Naive thymus-derived CD8-positive, alpha-beta T cell (primary cell): ENCODE results near the gene MTHFD1. TPM values are rescaled to one million over a fixed set of nuclear protein-coding genes. Genes with fewer than 3 reads are reported as not detected.

Source experiments
- ATAC-seq, 2 donors: fragments of 150-1000 bp; cut with Tn5 transposase in 1 of 2; sonication (Bioruptor Pico), chemical (Tn5 transposase) in 1 of 2; 1 replicate in 1 of 2; 2 replicates in 1 of 2; pipeline ENCODE4 v1.10.0; 2021; ENCODE audit warnings: mild to moderate bottlenecking in 2 of 2, moderate library complexity in 2 of 2
- POLR2A ChIA-PET: fragments of 350-600 bp; sonication (Branson Sonifier 250); formaldehyde crosslinking; loops from one replicate; lab custom pipeline; 2021; ENCODE audit warnings: antibody characterized with exemption; lab: Charles Lee
- DNase-seq, 10 donors: peaks; one replicate each; pipeline versions ENCODE4 v3.0.0 to v3.0.0-alpha.2; 2020 to 2022
- H3K27ac Mint-ChIP-seq, 10 donors: one replicate each; pipeline ENCODE4 v1.8.0; 2020 to 2022; ENCODE audit warnings: mild to moderate bottlenecking in 10 of 10, mixed read lengths in 10 of 10, moderate library complexity in 4 of 10, inconsistent platforms in 1 of 10
- H3K27me3 Mint-ChIP-seq, 5 donors: one replicate each; pipeline ENCODE4 v1.8.0; 2021 to 2022; ENCODE audit warnings: mixed read lengths in 5 of 5
- H3K36me3 Mint-ChIP-seq, 3 donors: one replicate each; pipeline ENCODE4 v1.8.0; 2020 to 2022; ENCODE audit warnings: mixed read lengths in 3 of 3, mild to moderate bottlenecking in 2 of 3, inconsistent platforms in 1 of 3
- H3K4me1 Mint-ChIP-seq, 4 donors: one replicate each; pipeline ENCODE4 v1.8.0; 2021 to 2022; ENCODE audit warnings: mixed read lengths in 4 of 4
- H3K4me3 Mint-ChIP-seq, 10 donors: one replicate each; pipeline ENCODE4 v1.8.0; 2020 to 2022; ENCODE audit warnings: mild to moderate bottlenecking in 10 of 10, mixed read lengths in 10 of 10, moderate library complexity in 6 of 10, inconsistent platforms in 1 of 10
- H3K9me3 Mint-ChIP-seq, 9 donors: one replicate each; pipeline ENCODE4 v1.8.0; 2020 to 2022; ENCODE audit warnings: mixed read lengths in 9 of 9, mild to moderate bottlenecking in 3 of 9, inconsistent platforms in 1 of 9, moderate library complexity in 1 of 9
- polyA plus RNA-seq, 3 donors: library from polyadenylated mRNA; unstranded; fragments of 300-500 nt; fragmentation: Illumina TruSeq; gene quantifications; one replicate each; pipeline ENCODE4 v1.2.3, GENCODE V29; 2021
- total RNA-seq, 8 experiments: library from RNA in 2 of 8; stranded (reverse) in 2 of 8; gene quantifications; one replicate each; pipeline ENCODE4 v1.2.3 and lab custom pipeline; 2021 to 2026

Gene MTHFD1
- total and polyA plus RNA-seq, 5 experiments from 2014 or later = 32.6 to 44.2 (median 38.6) TPM

- peak in 1 of 10 donors; percentile 21 for DNase-seq
- H3K36me3 Mint-ChIP-seq = peaks cover 1 to 19% (median 11%) of the 10 kb centered on the region in 3 donors
- no peak for ATAC-seq
- H3K4me1 Mint-ChIP-seq = peaks cover 25 to 75% (median 65%) of the 10 kb centered on the region in 4 donors
- H3K27ac Mint-ChIP-seq = peak overlapping the region; percentile 97 to 100 (median 98)
- H3K27me3 Mint-ChIP-seq = peaks cover 0 to 4% (median 0%) of the 10 kb centered on the region in 5 donors
- POLR2A ChIA-PET = interaction anchor here (0.8 to 5.4 kb wide), 17 partner anchors 8 to 784 kb away, joined by 3 to 69 read pairs (median 4); partner anchors contain the start of genes HSPA2 and MTHFD1
- H3K4me3 Mint-ChIP-seq = peak overlapping the region; percentile 93 to 100 (median 98)
- peaks cover 0 to 3% (median 0%) of the 10 kb centered on the region in 9 donors for H3K9me3 Mint-ChIP-seq
Observed at GRCh38 chr14:64502887-64503433, 114.8 kb downstream of the MTHFD1 start.

- H3K4me3 Mint-ChIP-seq = peak within 1 kb of the TSS; percentile 93 to 100 (median 98)
- peaks cover 0 to 4% (median 0%) of the 10 kb centered on the region in 5 donors for H3K27me3 Mint-ChIP-seq
- peaks cover 0 to 15% (median 9%) of the 10 kb centered on the region in 3 donors for H3K36me3 Mint-ChIP-seq
- peaks cover 29 to 79% (median 70%) of the 10 kb centered on the region in 4 donors for H3K4me1 Mint-ChIP-seq
- peak within 1 kb of the TSS; percentile 97 to 100 (median 100) for H3K27ac Mint-ChIP-seq
- ATAC-seq (peak; percentile 66 to 73), DNase-seq (peak; percentile 93 to 99 (median 98))
- peaks cover 0 to 3% (median 0%) of the 10 kb centered on the region in 9 donors for H3K9me3 Mint-ChIP-seq
- POLR2A ChIA-PET = interaction anchor here (0.6 to 5.4 kb wide), 28 partner anchors 7 to 908 kb away, joined by 3 to 69 read pairs (median 4); partner anchors contain the start of genes FUT8, HSPA2, MTHFD1 and SGPP1
Observed at GRCh38 chr14:64503434-64504309, 115.5 kb downstream of the MTHFD1 start, which contains the start of gene ZBTB25. ZBTB25 (minus strand) TSS chr14:64503838; CDS start chr14:64490533, 13,305 bp downstream.

GRCh38 chr14:64504310-64504896 is 116.2 kb downstream of the MTHFD1 start, which contains the start of gene ZBTB1:
ZBTB1 (plus strand) TSS chr14:64504770; CDS start chr14:64521505, 16,735 bp downstream.
- Mint-ChIP-seq H3K27ac (peak within 1 kb of the TSS; percentile 97 to 100 (median 100)), H3K27me3 (peaks cover 0 to 4% (median 0%) of the 10 kb centered on the region in 5 donors), H3K36me3 (peaks cover 0 to 11% (median 9%) of the 10 kb centered on the region in 3 donors), H3K4me1 (peaks cover 32 to 79% (median 72%) of the 10 kb centered on the region in 4 donors), H3K4me3 (peak within 1 kb of the TSS; percentile 93 to 100 (median 98)), H3K9me3 (peaks cover 0 to 3% (median 0%) of the 10 kb centered on the region in 9 donors)
- POLR2A ChIA-PET = interaction anchor here (0.6 to 5.4 kb wide), 23 partner anchors 9 to 908 kb away, joined by 3 to 69 read pairs (median 4); partner anchors contain the start of genes FUT8, HSPA2, MTHFD1 and SGPP1
- DNase-seq (peak; percentile 80 to 96 (median 88)), ATAC-seq (peak; percentile 48 to 54)

DNA sequence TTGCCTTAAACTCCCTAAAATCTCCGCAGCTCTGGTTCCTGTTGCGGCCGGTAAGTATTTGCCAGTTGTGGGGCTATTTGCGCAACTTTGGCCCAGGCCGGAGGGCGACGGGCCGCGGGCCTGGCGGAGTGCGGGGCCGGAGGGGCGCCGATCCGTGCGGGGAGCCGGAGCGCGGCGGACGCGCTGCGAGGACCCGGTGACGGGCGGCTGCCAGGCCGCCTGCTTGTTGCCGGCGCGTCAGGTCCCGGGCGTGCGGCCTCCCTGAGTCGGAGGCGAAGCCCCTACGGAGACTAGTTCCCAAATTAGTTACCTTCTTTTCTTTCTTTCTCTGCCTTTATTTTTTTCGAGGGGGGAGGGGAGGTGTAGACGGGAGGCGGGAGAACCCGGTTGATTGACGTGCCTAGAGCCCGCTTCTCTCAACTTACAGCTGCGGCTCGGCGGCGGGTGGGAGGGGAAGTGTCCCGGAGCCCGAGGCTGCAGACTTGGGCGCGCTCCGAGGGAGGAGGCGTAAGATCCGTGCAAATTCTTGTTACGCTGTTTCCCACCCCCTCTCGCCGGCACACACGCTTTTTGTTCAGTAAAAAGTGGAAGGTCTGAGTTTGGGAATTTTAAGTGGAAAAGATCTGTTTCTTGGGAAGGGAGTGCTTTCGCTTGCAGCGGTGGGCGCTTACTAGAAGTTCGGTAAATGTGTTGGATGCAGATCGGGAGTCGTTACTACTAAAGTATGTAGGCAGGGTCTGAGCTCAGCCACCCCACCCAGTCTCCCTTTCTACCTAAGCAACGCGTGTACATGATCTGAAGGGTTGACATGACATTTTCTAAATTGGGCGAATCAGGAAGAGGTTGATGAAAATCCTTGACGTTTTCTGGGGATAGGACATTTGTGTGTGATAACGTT is 117.0 kb downstream of the MTHFD1 start:
- Mint-ChIP-seq H3K4me1 (peaks cover 32 to 79% (median 70%) of the 10 kb centered on the region in 4 donors), H3K27me3 (peaks cover 0 to 4% (median 0%) of the 10 kb centered on the region in 5 donors), H3K27ac (peak overlapping the region; percentile 97 to 100 (median 100)), H3K4me3 (peak overlapping the region; percentile 90 to 100 (median 98)), H3K9me3 (peaks cover 0 to 3% (median 0%) of the 10 kb centered on the region in 9 donors), H3K36me3 (peaks cover 0 to 9% (median 5%) of the 10 kb centered on the region in 3 donors)
- POLR2A ChIA-PET = interaction anchor here (0.6 to 5.4 kb wide), 22 partner anchors 8 to 907 kb away, joined by 3 to 69 read pairs (median 4); partner anchors contain the start of genes FUT8, HSPA2, MTHFD1 and SGPP1
- peak; percentile 24 to 27 for ATAC-seq
- DNase-seq = peak; percentile 74 to 91 (median 82)

- Mint-ChIP-seq H3K27me3 (peaks cover 0 to 4% (median 0%) of the 10 kb centered on the region in 5 donors), H3K4me3 (peak overlapping the region; percentile 88 to 99 (median 94)), H3K9me3 (peaks cover 0 to 3% (median 0%) of the 10 kb centered on the region in 9 donors), H3K27ac (peak overlapping the region; percentile 63 to 100 (median 98)), H3K36me3 (peaks cover 0 to 9% (median 9%) of the 10 kb centered on the region in 3 donors), H3K4me1 (peaks cover 42 to 85% (median 73%) of the 10 kb centered on the region in 4 donors)
- DNase-seq = no peak
- no peak for ATAC-seq
- POLR2A ChIA-PET = no interaction called here
Observed at GRCh38 chr14:64506721-64507120, 118.6 kb downstream of the MTHFD1 start.

DNA sequence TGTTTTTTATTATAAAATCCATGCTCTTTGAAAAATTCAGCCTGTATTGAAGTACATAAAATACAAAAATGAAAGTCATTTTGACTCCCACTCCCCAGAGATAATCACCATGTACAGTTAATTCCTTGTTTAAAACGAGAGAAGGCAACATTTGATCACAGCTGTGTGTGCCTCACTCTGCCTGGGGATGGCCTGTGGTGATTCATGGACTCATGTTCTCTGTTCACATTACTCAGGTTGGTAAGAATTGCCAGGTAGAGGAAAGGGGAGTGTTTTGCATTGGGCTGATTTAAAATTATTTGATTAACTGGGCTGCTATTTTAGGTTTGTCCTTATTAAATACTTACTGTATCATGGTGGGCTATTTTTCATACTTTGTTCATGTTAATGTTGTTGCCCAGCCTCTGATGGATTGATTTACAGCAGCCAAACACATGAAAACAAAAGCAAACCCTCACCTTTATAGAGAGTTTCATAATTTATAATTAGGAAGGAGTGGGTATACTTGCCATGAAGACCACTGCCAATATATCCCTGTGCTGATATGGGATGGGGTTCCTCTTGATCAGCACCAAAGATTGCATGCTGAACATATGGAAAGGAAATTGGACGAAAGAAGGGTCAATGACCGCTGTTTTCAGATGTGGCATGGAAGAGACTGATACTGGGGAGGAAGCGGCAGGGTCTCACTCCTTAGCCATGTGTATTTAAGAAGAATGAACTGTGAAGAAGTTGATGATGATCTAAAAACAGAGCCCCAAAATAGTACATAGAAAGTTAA is 119.4 kb downstream of the MTHFD1 start:
- POLR2A ChIA-PET = no interaction called here
- Mint-ChIP-seq H3K36me3 (peaks cover 0 to 9% (median 5%) of the 10 kb centered on the region in 3 donors), H3K27ac (peak overlapping the region; percentile 7 to 100 (median 87)), H3K27me3 (peaks cover 0 to 4% (median 0%) of the 10 kb centered on the region in 5 donors), H3K4me3 (peak overlapping the region; percentile 88 to 99 (median 94)), H3K9me3 (peaks cover 0 to 3% (median 0%) of the 10 kb centered on the region in 9 donors), H3K4me1 (peaks cover 42 to 83% (median 72%) of the 10 kb centered on the region in 4 donors)
- ATAC-seq (no peak), DNase-seq (no peak)

GRCh38 chr14:64508215-64508776 is 120.1 kb downstream of the MTHFD1 start:
- Mint-ChIP-seq H3K36me3 (peaks cover 0 to 9% (median 0%) of the 10 kb centered on the region in 3 donors), H3K9me3 (peaks cover 0 to 3% (median 0%) of the 10 kb centered on the region in 9 donors), H3K4me3 (peak overlapping the region in 9 of 10 donors; percentile 2 to 99 (median 93)), H3K4me1 (peaks cover 42 to 82% (median 77%) of the 10 kb centered on the region in 4 donors), H3K27me3 (peaks cover 0 to 4% (median 0%) of the 10 kb centered on the region in 5 donors), H3K27ac (peak overlapping the region in 9 of 10 donors; percentile 15 to 100 (median 89))
- ATAC-seq (no peak), DNase-seq (no peak)
- POLR2A ChIA-PET = interaction anchor here (0.6 to 1.3 kb wide), 3 partner anchors 11 to 164 kb away, joined by 3 read pairs; no protein-coding TSS in a partner anchor

GRCh38 chr14:64509036-64509435 is 120.9 kb downstream of the MTHFD1 start:
- H3K9me3 Mint-ChIP-seq = no peaks in the 10 kb centered on the region
- no peak for ATAC-seq
- peak overlapping the region in 9 of 10 donors; percentile 20 to 75 (median 40) for H3K4me3 Mint-ChIP-seq
- H3K36me3 Mint-ChIP-seq = peaks cover 0 to 10% (median 1%) of the 10 kb centered on the region in 3 donors
- H3K4me1 Mint-ChIP-seq = peaks cover 42 to 86% (median 82%) of the 10 kb centered on the region in 4 donors
- peak overlapping the region; percentile 17 to 97 (median 61) for H3K27ac Mint-ChIP-seq
- POLR2A ChIA-PET = interaction anchor here (0.7 to 1.3 kb wide), 3 partner anchors 12 to 105 kb away, joined by 3 read pairs; no protein-coding TSS in a partner anchor
- DNase-seq = no peak
- H3K27me3 Mint-ChIP-seq = peaks cover 0 to 2% (median 0%) of the 10 kb centered on the region in 5 donors
